Prostate gland (tissue), 2 donors: ENCODE measurements around the gene SGSH. TPM values are rescaled to one million over a fixed set of nuclear protein-coding genes. Genes with fewer than 3 reads are reported as not detected.

Source experiments
- DNase-seq: peaks from one replicate; pipeline ENCODE4 v3.0.0-alpha.2; 2019; ENCODE audit warnings: low spot score
- H3K27ac ChIP-seq, 2 donors: fragments of 200-600 bp; sonication (generic); 2 replicates each; pipeline ENCODE4 v1.5.1; 2017 to 2019
- H3K27me3 ChIP-seq: fragments of 200-600 bp; sonication (generic); replicated peaks from 2 replicates; pipeline ENCODE4 v1.5.1; 2019; ENCODE audit not compliant: insufficient read depth
- H3K36me3 ChIP-seq, 2 donors: fragments of 200-600 bp; sonication (generic); 1 replicate in 1 of 2; 2 replicates in 1 of 2; pipeline versions ENCODE4 v1.5.1 to v1.8.1; 2017 to 2019
- H3K4me1 ChIP-seq: fragments of 200-600 bp; sonication (generic); replicated peaks from 2 replicates; pipeline ENCODE4 v1.5.1; 2019
- H3K4me3 ChIP-seq, 2 donors: fragments of 200-600 bp; sonication (generic); 2 replicates each; pipeline ENCODE4 v1.5.1; 2017 to 2019
- H3K9me3 ChIP-seq: fragments of 200-600 bp; sonication (generic); 2 replicates; pipeline ENCODE4 v1.5.1; 2017
- POLR2A ChIP-seq: fragments of 450-650 bp; IDR thresholded peaks from one replicate; pipeline ENCODE4 v1.6.1; 2016; ENCODE audit warnings: antibody characterized with exemption, mild to moderate bottlenecking
- POLR2AphosphoS5 ChIP-seq: sonication (generic); formaldehyde crosslinking; IDR thresholded peaks from one replicate; pipeline ENCODE4 v1.6.1; 2017; ENCODE audit warnings: antibody characterized with exemption
- WGBS: methylation state at CpG from one replicate; pipeline ENCODE4 v1.1.5; 2018; 5-methylcytosine and 5-hydroxymethylcytosine counted together
- intact Hi-C: fragments of 100-400 bp; cut with DNase I; formaldehyde crosslinking; loops from one replicate; pipeline ENCODE4 v1.14.2; 2022
- total RNA-seq, 2 donors: library from RNA; depleted of rRNA; stranded (reverse); fragments of >200 nt; gene quantifications; one replicate each; pipeline ENCODE4 v1.1.0, GENCODE V29; 2016
- TF ChIP-seq, protein P1 (sequence below), 4 experiments: fragments of 200-600 bp in 2 of 4; fragments of 450-650 bp in 2 of 4; sonication (generic) in 2 of 4; IDR thresholded peaks; 1 replicate in 3 of 4; 2 replicates in 1 of 4; pipeline ENCODE4 v1.5.1; 2016 to 2019; ENCODE audit warnings: antibody characterized with exemption in 4 of 4, mild to moderate bottlenecking in 2 of 4, moderate library complexity in 2 of 4

Gene SGSH
- total RNA-seq, 2 donors from 2014 or later = 41.2 to 95.7 TPM

DNA sequence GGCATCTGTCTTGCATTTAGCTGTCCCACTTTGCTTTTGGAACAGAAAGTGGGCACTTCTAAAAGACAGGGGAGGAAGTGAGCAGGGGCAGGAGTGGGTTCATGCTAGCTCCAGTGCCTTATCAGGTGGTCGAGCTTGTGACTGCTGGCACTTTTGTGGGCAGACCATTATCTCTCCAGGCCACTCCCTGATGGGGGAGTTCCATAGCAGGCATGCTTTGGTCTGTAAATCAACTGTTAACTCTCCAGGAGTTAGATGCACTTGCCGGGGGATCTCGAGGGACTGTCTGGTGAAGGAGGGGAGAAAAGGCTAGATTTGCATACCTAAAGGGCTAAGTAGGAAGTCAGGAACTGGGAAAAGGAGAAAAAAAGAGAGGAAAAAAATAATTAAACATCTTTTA, 59.6 kb downstream of the SGSH start:
- TF ChIP-seq, protein P1, sequence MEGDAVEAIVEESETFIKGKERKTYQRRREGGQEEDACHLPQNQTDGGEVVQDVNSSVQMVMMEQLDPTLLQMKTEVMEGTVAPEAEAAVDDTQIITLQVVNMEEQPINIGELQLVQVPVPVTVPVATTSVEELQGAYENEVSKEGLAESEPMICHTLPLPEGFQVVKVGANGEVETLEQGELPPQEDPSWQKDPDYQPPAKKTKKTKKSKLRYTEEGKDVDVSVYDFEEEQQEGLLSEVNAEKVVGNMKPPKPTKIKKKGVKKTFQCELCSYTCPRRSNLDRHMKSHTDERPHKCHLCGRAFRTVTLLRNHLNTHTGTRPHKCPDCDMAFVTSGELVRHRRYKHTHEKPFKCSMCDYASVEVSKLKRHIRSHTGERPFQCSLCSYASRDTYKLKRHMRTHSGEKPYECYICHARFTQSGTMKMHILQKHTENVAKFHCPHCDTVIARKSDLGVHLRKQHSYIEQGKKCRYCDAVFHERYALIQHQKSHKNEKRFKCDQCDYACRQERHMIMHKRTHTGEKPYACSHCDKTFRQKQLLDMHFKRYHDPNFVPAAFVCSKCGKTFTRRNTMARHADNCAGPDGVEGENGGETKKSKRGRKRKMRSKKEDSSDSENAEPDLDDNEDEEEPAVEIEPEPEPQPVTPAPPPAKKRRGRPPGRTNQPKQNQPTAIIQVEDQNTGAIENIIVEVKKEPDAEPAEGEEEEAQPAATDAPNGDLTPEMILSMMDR (IDR thresholded peaks at IDR 0.05) = no peak
- no peak for TF ChIP-seq POLR2AphosphoS5
- TF ChIP-seq POLR2A = no peak
- intact Hi-C loops = no loop called here
- 67% methylated on average over 3 of the region's 3 CpGs for WGBS
- Histone ChIP-seq H3K9me3 (no peaks in the 10 kb centered on the region), H3K4me3 (no peak overlapping the region), H3K36me3 (no peaks in the 10 kb centered on the region), H3K27ac (no peak overlapping the region), H3K4me1 (no peaks in the 10 kb centered on the region), H3K27me3 (no peaks in the 10 kb centered on the region)
- no peak for DNase-seq

Other genes with a start within 250 kb of the SGSH start
- gene TBC1D16, start 184.5 kb downstream of the SGSH start, total RNA-seq = 10 to 100 TPM; 29.1 to 41.9 TPM
- 10 to 100 TPM; 11.8 to 19.7 TPM for gene CCDC40, start 183.7 kb downstream of the SGSH start, total RNA-seq
- gene GAA, start 118.8 kb downstream of the SGSH start, total RNA-seq = 100 to 1,000 TPM; 167 to 217 TPM
- 10 to 100 TPM; 69.7 to 72.9 TPM for gene EIF4A3, start 73.2 kb downstream of the SGSH start, total RNA-seq
- gene CARD14, start 50.3 kb downstream of the SGSH start, total RNA-seq = 10 to 100 TPM; 10.2 to 27.3 TPM
- 10 to 100 TPM; 16.9 to 32.4 TPM for gene SLC26A11, start 94 bp upstream of the SGSH start, total RNA-seq
- gene RNF213, start 40.5 kb upstream of the SGSH start, total RNA-seq = 100 to 1,000 TPM in 1 of 2 donors, 10 to 100 TPM in 1; 57.7 to 112 TPM
- 10 to 100 TPM; 17.0 to 36.9 TPM for gene ENDOV, start 194.8 kb upstream of the SGSH start, total RNA-seq